GM21619 (cell line): ENCODE results near the gene SLC17A9.

Source experiments
- ATAC-seq: cut with Tn5 transposase; IDR thresholded peaks from one replicate; pipeline ENCODE4 v1.9.1; 2021; ENCODE audit not compliant: unreplicated experiment

Gene SLC17A9

GRCh38 chr20:63015662-63016361, 63.3 kb downstream of the SLC17A9 start:
- ATAC-seq = no peak

- no peak for ATAC-seq
Measured at GRCh38 chr20:63016514-63017075, 64.1 kb downstream of the SLC17A9 start.

GRCh38 chr20:63017076-63017825, 64.7 kb downstream of the SLC17A9 start:
- no peak for ATAC-seq

- ATAC-seq = no peak
Measured at GRCh38 chr20:63017826-63018411, 65.4 kb downstream of the SLC17A9 start.
